CD4-positive, alpha-beta memory T cell (primary cell): Measurements from ENCODE around the gene TCERG1L. TPM values are rescaled to one million over a fixed set of nuclear protein-coding genes. Genes with fewer than 3 reads are reported as not detected.

Experiments
- CTCF ChIA-PET: fragments of 350-600 bp; sonication (Branson Sonifier 250); formaldehyde crosslinking; loops from one replicate; lab custom pipeline; 2021; ENCODE audit warnings: inconsistent platforms; ENCODE audit not compliant: partially characterized antibody; lab: Charles Lee
- POLR2A ChIA-PET: fragments of 350-600 bp; sonication (Branson Sonifier 250); formaldehyde crosslinking; loops from one replicate; lab custom pipeline; 2021; ENCODE audit not compliant: partially characterized antibody; lab: Charles Lee
- DNase-seq, 5 donors: peaks; one replicate each; pipeline versions ENCODE4 v3.0.0 to v3.0.0-alpha.2; 2020 to 2022; ENCODE audit warnings: mixed read lengths in 1 of 5
- H3K27ac ChIP-seq: one replicate; pipeline ENCODE4 v1.7.0; 2013; ENCODE audit warnings: low read depth, low read length
- H3K27me3 ChIP-seq: 2 replicates; pipeline ENCODE4 v1.7.0; 2013; ENCODE audit warnings: mild to moderate bottlenecking, low read length, moderate library complexity; ENCODE audit not compliant: insufficient read depth
- H3K36me3 ChIP-seq: 2 replicates; pipeline ENCODE4 v1.7.0; 2013; ENCODE audit warnings: mild to moderate bottlenecking, low read length, moderate library complexity; ENCODE audit not compliant: insufficient read depth
- H3K4me1 ChIP-seq: 2 replicates; pipeline ENCODE4 v1.7.0; 2013; ENCODE audit warnings: mild to moderate bottlenecking, low read length, moderate library complexity; ENCODE audit not compliant: insufficient read depth
- H3K4me3 ChIP-seq, 2 donors: one replicate each; pipeline ENCODE4 v1.7.0; 2013; ENCODE audit warnings: low read length in 2 of 2, mild to moderate bottlenecking in 1 of 2
- H3K9me3 ChIP-seq, 2 donors: one replicate each; pipeline ENCODE4 v1.7.0; 2013; ENCODE audit warnings: low read length in 2 of 2, control low read depth in 1 of 2; ENCODE audit not compliant: control insufficient read depth in 1 of 2
- H3K27ac Mint-ChIP-seq, 7 donors: one replicate each; pipeline ENCODE4 v1.8.0; 2020 to 2021; ENCODE audit warnings: mixed read lengths in 7 of 7, mild to moderate bottlenecking in 6 of 7, inconsistent platforms in 3 of 7, moderate library complexity in 3 of 7
- H3K27me3 Mint-ChIP-seq, 2 donors: one replicate each; pipeline ENCODE4 v1.8.0; 2020 to 2021; ENCODE audit warnings: mixed read lengths in 2 of 2
- H3K36me3 Mint-ChIP-seq, 2 donors: one replicate each; pipeline ENCODE4 v1.8.0; 2020 to 2021; ENCODE audit warnings: mixed read lengths in 2 of 2, inconsistent platforms in 1 of 2, mild to moderate bottlenecking in 1 of 2
- H3K4me1 Mint-ChIP-seq, 4 donors: one replicate each; pipeline ENCODE4 v1.8.0; 2020 to 2021; ENCODE audit warnings: mixed read lengths in 4 of 4, mild to moderate bottlenecking in 1 of 4
- H3K4me3 Mint-ChIP-seq, 8 donors: one replicate each; pipeline ENCODE4 v1.8.0; 2020 to 2021; ENCODE audit warnings: mixed read lengths in 8 of 8, mild to moderate bottlenecking in 7 of 8, moderate library complexity in 6 of 8, inconsistent platforms in 3 of 8
- H3K9me3 Mint-ChIP-seq, 8 donors: one replicate each; pipeline ENCODE4 v1.8.0; 2020 to 2021; ENCODE audit warnings: mixed read lengths in 8 of 8, mild to moderate bottlenecking in 5 of 8, inconsistent platforms in 3 of 8, moderate library complexity in 1 of 8
- intact Hi-C: fragments of 100-400 bp; cut with micrococcal nuclease; formaldehyde crosslinking; loops from one replicate; pipeline ENCODE4 v1.15.1; 2023
- polyA plus RNA-seq, 2 donors: library from polyadenylated mRNA; unstranded; fragments of 300-500 nt; fragmentation: Illumina TruSeq; gene quantifications; one replicate each; pipeline ENCODE4 v1.2.3, GENCODE V29; 2021
- total RNA-seq, 2 experiments: library from RNA; stranded (reverse); gene quantifications; one replicate each; pipeline ENCODE4 v1.2.3, GENCODE V29; 2021

Gene TCERG1L
- total and polyA plus RNA-seq, 4 experiments from 2014 or later: not detected

DNA sequence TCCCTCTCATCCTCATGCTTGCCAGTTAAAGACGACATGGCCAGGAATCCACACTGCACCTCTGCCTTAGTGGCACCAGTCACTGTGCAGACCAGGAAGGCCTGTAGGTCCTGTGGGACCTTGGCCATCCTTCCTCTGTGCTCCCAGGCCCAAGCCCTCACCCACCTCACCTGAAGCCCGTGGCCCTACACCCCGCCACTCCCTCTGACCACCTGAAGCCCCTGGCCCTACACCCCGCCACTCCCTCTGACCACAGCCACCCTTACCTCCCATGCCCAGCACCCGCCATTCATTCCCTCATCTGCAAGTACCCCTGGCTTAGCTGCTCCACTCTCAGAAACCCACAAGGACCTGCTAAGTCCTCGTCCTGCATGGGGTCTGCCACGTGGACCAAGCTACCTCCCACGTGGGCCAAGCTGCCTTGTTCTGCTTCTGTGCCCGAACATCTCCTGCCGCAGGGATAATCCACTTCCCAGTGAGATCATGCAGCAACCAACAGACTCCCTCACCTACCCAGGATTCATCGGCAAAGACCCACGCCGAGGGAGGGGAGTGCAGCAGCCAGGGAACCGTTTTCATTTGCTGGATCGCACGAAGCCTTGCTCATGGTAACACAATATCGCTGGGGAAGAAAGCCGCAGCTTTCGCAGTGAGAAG lies 151.2 kb downstream of the TCERG1L start:
- Histone ChIP-seq H3K9me3 (no peaks in the 10 kb centered on the region), H3K27ac (no peak overlapping the region), H3K36me3 (no peaks in the 10 kb centered on the region), H3K27me3 (no peaks in the 10 kb centered on the region), H3K4me3 (no peak overlapping the region), H3K4me1 (no peaks in the 10 kb centered on the region)
- Mint-ChIP-seq H3K27me3 (no peaks in the 10 kb centered on the region), H3K27ac (no peak overlapping the region), H3K4me1 (no peaks in the 10 kb centered on the region), H3K36me3 (no peaks in the 10 kb centered on the region), H3K9me3 (peaks cover 0 to 6% (median 0%) of the 10 kb centered on the region in 8 donors), H3K4me3 (no peak overlapping the region)
- ChIA-PET CTCF (no interaction called here), POLR2A (no interaction called here)
- DNase-seq: no peak
- intact Hi-C loops: no loop called here

DNA sequence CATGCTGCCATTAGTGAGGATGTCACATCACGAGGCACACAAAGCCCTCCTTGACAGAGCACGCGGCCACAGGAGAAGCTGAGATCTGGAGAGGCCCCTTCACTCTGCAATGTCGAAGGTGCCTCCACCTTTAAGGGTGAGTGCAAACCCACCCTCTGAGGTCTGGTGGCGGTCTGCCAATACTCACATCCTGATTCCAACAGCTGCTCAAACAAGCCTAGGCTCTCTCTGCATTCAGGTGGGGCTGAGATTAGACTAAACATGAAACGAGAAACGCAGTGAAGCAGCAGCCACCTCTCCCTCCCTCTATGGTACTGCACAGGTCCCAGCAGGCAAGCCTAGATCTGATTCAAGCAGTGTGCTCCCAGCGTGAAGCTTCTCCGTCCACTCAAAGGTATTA lies 151.8 kb downstream of the TCERG1L start:
- H3K4me1 ChIP-seq: no peaks in the 10 kb centered on the region
- no peak for DNase-seq
- intact Hi-C loops: no loop called here
- CTCF ChIA-PET: no interaction called here
- H3K9me3 Mint-ChIP-seq: peaks cover 0 to 6% (median 0%) of the 10 kb centered on the region in 8 donors
- H3K4me3 ChIP-seq: no peak overlapping the region
- H3K27ac Mint-ChIP-seq: no peak overlapping the region
- H3K27ac ChIP-seq: no peak overlapping the region
- H3K36me3 ChIP-seq: no peaks in the 10 kb centered on the region
- no peaks in the 10 kb centered on the region for H3K27me3 ChIP-seq
- H3K36me3 Mint-ChIP-seq: no peaks in the 10 kb centered on the region
- POLR2A ChIA-PET: no interaction called here
- H3K9me3 ChIP-seq: no peaks in the 10 kb centered on the region
- no peak overlapping the region for H3K4me3 Mint-ChIP-seq
- no peaks in the 10 kb centered on the region for H3K27me3 Mint-ChIP-seq
- no peaks in the 10 kb centered on the region for H3K4me1 Mint-ChIP-seq

DNA sequence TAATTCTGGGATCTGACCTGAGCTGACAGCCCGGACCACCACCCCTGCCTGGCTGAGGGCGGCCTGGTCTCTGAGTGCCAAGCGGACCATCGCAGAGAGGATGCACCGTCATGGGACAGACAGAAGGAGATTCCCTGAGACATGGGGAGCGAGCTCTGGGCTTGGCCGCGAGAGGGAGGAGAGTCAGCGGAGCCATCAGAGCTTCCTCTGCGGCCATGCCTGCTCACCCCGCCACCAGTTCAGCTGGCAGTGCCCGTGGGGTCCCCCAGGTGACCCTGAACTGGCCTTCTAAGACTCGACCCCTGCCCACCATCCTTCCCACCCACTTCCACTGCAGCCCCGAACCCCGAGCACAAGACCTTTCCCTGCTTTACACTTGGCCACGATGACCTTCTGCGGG lies 152.8 kb downstream of the TCERG1L start:
- no peak overlapping the region for H3K4me3 Mint-ChIP-seq
- intact Hi-C loops: no loop called here
- CTCF ChIA-PET: no interaction called here

DNA sequence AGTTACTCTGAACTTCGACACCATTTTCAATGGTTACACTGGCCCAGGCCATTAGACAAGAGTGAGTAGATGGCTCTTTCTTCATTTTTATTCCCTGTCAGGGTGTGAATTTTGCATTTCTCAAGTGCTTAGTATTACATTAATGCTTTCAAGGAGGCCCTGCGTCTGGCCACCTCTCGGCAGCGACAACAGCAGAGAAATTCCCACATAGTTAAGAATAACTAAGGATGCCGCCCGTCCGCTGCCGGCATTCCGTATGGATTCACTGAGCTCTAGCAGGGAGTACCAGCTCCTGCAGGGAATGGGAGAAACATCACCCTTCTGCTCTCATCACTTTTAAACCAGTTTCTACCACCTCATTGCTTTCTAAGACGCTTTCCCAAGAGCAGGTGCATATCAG lies 153.6 kb downstream of the TCERG1L start:
- Histone ChIP-seq H3K9me3 (no peaks in the 10 kb centered on the region), H3K36me3 (no peaks in the 10 kb centered on the region), H3K4me3 (no peak overlapping the region), H3K4me1 (no peaks in the 10 kb centered on the region), H3K27me3 (no peaks in the 10 kb centered on the region), H3K27ac (no peak overlapping the region)
- no peaks in the 10 kb centered on the region for H3K36me3 Mint-ChIP-seq
- no peak overlapping the region for H3K27ac Mint-ChIP-seq
- DNase-seq: no peak
- no peaks in the 10 kb centered on the region for H3K4me1 Mint-ChIP-seq
- intact Hi-C loops: no loop called here
- POLR2A ChIA-PET: no interaction called here
- H3K4me3 Mint-ChIP-seq: no peak overlapping the region
- H3K9me3 Mint-ChIP-seq: peaks cover 0 to 8% (median under 1%) of the 10 kb centered on the region in 8 donors
- CTCF ChIA-PET: no interaction called here
- H3K27me3 Mint-ChIP-seq: no peaks in the 10 kb centered on the region

More for the DNA sequence above, 152.8 kb downstream of the TCERG1L start:
- Histone ChIP-seq H3K9me3 (no peaks in the 10 kb centered on the region), H3K4me3 (no peak overlapping the region), H3K27ac (no peak overlapping the region), H3K36me3 (no peaks in the 10 kb centered on the region), H3K27me3 (no peaks in the 10 kb centered on the region), H3K4me1 (no peaks in the 10 kb centered on the region)
- DNase-seq: no peak
- Mint-ChIP-seq H3K27me3 (no peaks in the 10 kb centered on the region), H3K27ac (no peak overlapping the region), H3K36me3 (no peaks in the 10 kb centered on the region), H3K9me3 (peaks cover 0 to 6% (median 0%) of the 10 kb centered on the region in 8 donors), H3K4me1 (no peaks in the 10 kb centered on the region)
- POLR2A ChIA-PET: no interaction called here

DNA sequence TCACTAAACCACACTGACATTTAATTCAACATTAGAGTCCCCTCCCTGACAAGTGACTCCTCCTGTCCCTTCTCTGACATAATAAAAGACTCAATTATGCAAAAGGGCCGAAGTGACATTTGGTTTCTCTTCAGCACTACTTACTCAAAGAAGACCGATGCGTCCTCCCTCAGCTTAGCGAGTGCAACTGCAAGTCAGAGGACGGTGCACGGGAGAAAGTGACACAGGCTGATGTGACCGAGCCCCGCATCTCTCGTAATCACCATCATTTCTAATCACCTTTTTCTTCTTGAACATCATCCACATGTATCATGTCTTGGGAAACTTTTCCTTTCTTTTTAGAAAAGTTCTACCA lies 155.7 kb downstream of the TCERG1L start:
- no peak overlapping the region for H3K27ac ChIP-seq
- no peak overlapping the region for H3K4me3 ChIP-seq
- Mint-ChIP-seq H3K27ac (no peak overlapping the region), H3K36me3 (no peaks in the 10 kb centered on the region), H3K4me1 (no peaks in the 10 kb centered on the region), H3K27me3 (no peaks in the 10 kb centered on the region), H3K4me3 (no peak overlapping the region), H3K9me3 (peaks cover 2 to 21% (median 13%) of the 10 kb centered on the region in 8 donors)
- H3K27me3 ChIP-seq: no peaks in the 10 kb centered on the region
- intact Hi-C loops: no loop called here
- H3K36me3 ChIP-seq: no peaks in the 10 kb centered on the region
- DNase-seq: no peak
- no peaks in the 10 kb centered on the region for H3K4me1 ChIP-seq
- ChIA-PET POLR2A (no interaction called here), CTCF (no interaction called here)
- H3K9me3 ChIP-seq: no peaks in the 10 kb centered on the region

DNA sequence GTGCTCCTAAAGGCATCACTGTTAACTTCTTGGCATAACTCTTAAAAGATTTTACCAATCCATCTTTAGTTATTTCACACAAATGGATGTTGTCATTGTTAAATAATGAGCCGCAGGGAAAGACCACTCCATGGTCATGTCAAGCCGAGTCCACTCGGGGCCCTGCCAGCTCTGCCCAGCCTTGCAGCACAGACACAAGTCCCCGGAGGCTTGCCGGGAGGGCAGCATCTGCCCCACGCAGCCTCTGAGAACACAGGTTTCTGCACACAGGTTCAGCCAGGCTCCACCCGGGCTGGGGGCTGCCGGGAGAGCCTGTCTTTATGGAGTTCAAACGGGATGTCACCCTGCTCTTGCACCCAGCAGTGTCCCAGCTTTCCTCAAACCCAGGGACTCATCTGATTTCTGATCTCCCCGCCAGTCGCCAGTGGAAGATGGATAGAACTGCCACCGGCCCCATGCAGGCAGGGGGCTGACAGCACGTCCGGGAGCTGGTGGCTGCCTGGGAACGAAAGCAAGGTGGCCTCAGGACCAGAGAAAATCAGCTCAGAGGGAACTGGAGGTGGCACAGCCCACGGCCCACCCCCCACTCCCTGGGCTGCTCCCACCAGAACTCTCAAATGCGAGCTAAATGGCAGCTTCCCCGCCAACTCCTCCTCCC lies 156.2 kb downstream of the TCERG1L start:
- H3K27me3 ChIP-seq: no peaks in the 10 kb centered on the region
- no peak overlapping the region for H3K27ac ChIP-seq
- ChIA-PET CTCF (no interaction called here), POLR2A (no interaction called here)
- Mint-ChIP-seq H3K9me3 (peaks cover 2 to 21% (median 13%) of the 10 kb centered on the region in 8 donors), H3K36me3 (no peaks in the 10 kb centered on the region), H3K4me3 (no peak overlapping the region), H3K27ac (no peak overlapping the region), H3K27me3 (no peaks in the 10 kb centered on the region), H3K4me1 (no peaks in the 10 kb centered on the region)
- H3K9me3 ChIP-seq: no peaks in the 10 kb centered on the region
- H3K36me3 ChIP-seq: no peaks in the 10 kb centered on the region
- intact Hi-C loops: no loop called here
- H3K4me3 ChIP-seq: no peak overlapping the region
- H3K4me1 ChIP-seq: no peaks in the 10 kb centered on the region
- DNase-seq: no peak

DNA sequence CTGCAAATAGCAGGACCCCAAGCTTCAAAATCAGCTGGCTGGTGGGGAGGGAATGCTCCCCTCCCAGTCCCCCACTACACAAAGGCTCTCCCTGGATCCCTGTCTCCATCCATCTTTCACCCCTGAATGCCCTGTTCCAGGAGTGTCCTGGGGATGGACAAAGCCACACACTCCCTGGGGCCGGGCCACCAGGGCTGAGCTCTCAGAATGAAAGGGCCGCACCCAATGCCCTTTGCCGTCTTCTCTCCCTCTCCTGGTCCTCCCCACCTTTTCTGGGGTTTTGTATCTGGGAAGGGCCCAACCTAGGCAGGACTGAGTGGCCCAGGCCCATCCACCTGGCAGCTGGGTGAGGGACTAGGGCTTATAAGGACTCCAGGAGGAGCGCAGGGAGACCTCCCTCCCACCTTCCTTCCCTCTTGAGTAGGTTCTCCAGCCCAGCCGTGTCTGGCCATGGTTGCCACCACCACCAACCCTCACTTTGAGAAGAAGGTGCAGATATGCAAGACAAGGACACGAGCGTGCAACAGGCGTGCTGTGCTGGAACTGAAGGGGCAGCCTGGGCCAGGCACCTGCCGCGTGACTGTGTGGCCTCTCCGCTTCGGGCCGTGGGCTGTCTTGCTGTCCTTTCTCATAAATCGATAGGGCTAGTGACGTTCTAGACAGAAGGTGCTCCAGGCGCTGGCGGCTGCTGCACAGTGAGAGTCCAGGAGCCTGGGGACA lies 157.1 kb downstream of the TCERG1L start:
- Mint-ChIP-seq H3K27me3 (no peaks in the 10 kb centered on the region), H3K9me3 (peaks cover 2 to 21% (median 13%) of the 10 kb centered on the region in 8 donors), H3K4me3 (no peak overlapping the region), H3K36me3 (no peaks in the 10 kb centered on the region), H3K27ac (no peak overlapping the region), H3K4me1 (no peaks in the 10 kb centered on the region)
- POLR2A ChIA-PET: no interaction called here
- no peaks in the 10 kb centered on the region for H3K27me3 ChIP-seq
- no peaks in the 10 kb centered on the region for H3K4me1 ChIP-seq
- CTCF ChIA-PET: no interaction called here
- no peak overlapping the region for H3K27ac ChIP-seq
- DNase-seq: no peak
- no peaks in the 10 kb centered on the region for H3K9me3 ChIP-seq
- intact Hi-C loops: no loop called here
- no peaks in the 10 kb centered on the region for H3K36me3 ChIP-seq
- H3K4me3 ChIP-seq: no peak overlapping the region
